Measurements from ENCODE around the gene CHP1. TPM values are rescaled to one million over a fixed set of nuclear protein-coding genes. Genes with fewer than 3 reads are reported as not detected.
A peak's percentile ranks its signal among the peaks of the same experiment; 100 is the strongest.
"Not testable (repeated sequence)": the region's sequence is repeated elsewhere in the genome, so short reads cannot be mapped to it uniquely, and the experiment has no call there.

CHP1 gene
- total RNA-seq, 1 donor from 2014 or later: 89.6 TPM

GRCh38 chr15:41219381-41219780 lies 11.7 kb upstream of the CHP1 start:
- TF ChIP-seq CTCF (conservative IDR thresholded peaks at IDR 0.05): no peak
- no peaks in the 10 kb centered on the region for H3K9me3 Mint-ChIP-seq
- no peak for DNase-seq (ENCODE audit: extremely low spot score, unreplicated experiment)
- no peaks in the 10 kb centered on the region for H3K36me3 Mint-ChIP-seq
- peaks cover 28% of the 10 kb centered on the region for H3K27me3 Mint-ChIP-seq
- no peak overlapping the region for H3K4me3 Mint-ChIP-seq
- H3K27ac Mint-ChIP-seq: no peak overlapping the region
- H3K4me1 Mint-ChIP-seq (ENCODE audit: unreplicated experiment): no peaks in the 10 kb centered on the region

DNA sequence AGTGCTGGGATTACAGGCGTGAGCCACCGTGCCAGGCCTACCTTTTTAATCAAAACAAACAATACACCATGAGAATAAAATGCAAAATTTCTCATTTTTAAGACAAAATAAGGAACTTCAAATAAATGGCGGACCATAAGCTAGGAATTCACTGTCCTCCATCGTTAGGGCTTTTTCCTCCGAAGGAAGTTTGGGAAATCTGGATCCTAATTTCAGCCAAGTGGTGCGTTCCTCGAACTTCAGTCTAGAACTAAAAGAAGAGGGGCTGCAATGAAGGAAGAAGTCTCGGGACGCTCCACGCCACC lies 771 bp upstream of the CHP1 start:
- Mint-ChIP-seq H3K9me3 (no peaks in the 10 kb centered on the region), H3K27me3 (peaks cover 4% of the 10 kb centered on the region), H3K4me3 (peak overlapping the region; percentile 93), H3K4me1 (ENCODE audit: unreplicated experiment) (peaks cover 13% of the 10 kb centered on the region), H3K27ac (peak overlapping the region; percentile 94), H3K36me3 (no peaks in the 10 kb centered on the region)
- no peak for TF ChIP-seq CTCF (conservative IDR thresholded peaks at IDR 0.05)
- no peak for DNase-seq (ENCODE audit: extremely low spot score, unreplicated experiment)

- Mint-ChIP-seq H3K36me3 (no peaks in the 10 kb centered on the region), H3K4me1 (ENCODE audit: unreplicated experiment) (peaks cover 13% of the 10 kb centered on the region), H3K27me3 (no peaks in the 10 kb centered on the region), H3K27ac (peak overlapping the region; percentile 94), H3K4me3 (peak overlapping the region; percentile 93), H3K9me3 (no peaks in the 10 kb centered on the region)
- no peak for TF ChIP-seq CTCF (conservative IDR thresholded peaks at IDR 0.05)
- no peak for DNase-seq (ENCODE audit: extremely low spot score, unreplicated experiment)
Observed at GRCh38 chr15:41231422-41232226, 556 bp downstream of the CHP1 start.

- no peaks in the 10 kb centered on the region for H3K9me3 Mint-ChIP-seq
- H3K4me1 Mint-ChIP-seq (ENCODE audit: unreplicated experiment): peaks cover 13% of the 10 kb centered on the region
- H3K27ac Mint-ChIP-seq: no peak overlapping the region
- H3K4me3 Mint-ChIP-seq: peak overlapping the region; percentile 21
- H3K27me3 Mint-ChIP-seq: no peaks in the 10 kb centered on the region
- no peaks in the 10 kb centered on the region for H3K36me3 Mint-ChIP-seq
- TF ChIP-seq CTCF (conservative IDR thresholded peaks at IDR 0.05): no peak
- DNase-seq (ENCODE audit: extremely low spot score, unreplicated experiment): no peak
Observed at GRCh38 chr15:41233367-41233771, 2.3 kb downstream of the CHP1 start.

GRCh38 chr15:41235228-41235627 lies 4.2 kb downstream of the CHP1 start:
- H3K27me3 Mint-ChIP-seq, H3K27ac Mint-ChIP-seq, H3K4me3 Mint-ChIP-seq, H3K36me3 Mint-ChIP-seq, H3K9me3 Mint-ChIP-seq: not testable (repeated sequence)
- DNase-seq (ENCODE audit: extremely low spot score, unreplicated experiment): peak; percentile 25
- peaks cover 13% of the 10 kb centered on the region for H3K4me1 Mint-ChIP-seq (ENCODE audit: unreplicated experiment)

- TF ChIP-seq CTCF (conservative IDR thresholded peaks at IDR 0.05): no peak
- no peak overlapping the region for H3K4me3 Mint-ChIP-seq
- no peak for DNase-seq (ENCODE audit: extremely low spot score, unreplicated experiment)
- H3K27ac Mint-ChIP-seq: no peak overlapping the region
- no peaks in the 10 kb centered on the region for H3K27me3 Mint-ChIP-seq
- H3K36me3 Mint-ChIP-seq: no peaks in the 10 kb centered on the region
- peaks cover 16% of the 10 kb centered on the region for H3K4me1 Mint-ChIP-seq (ENCODE audit: unreplicated experiment)
- H3K9me3 Mint-ChIP-seq: no peaks in the 10 kb centered on the region
Observed at GRCh38 chr15:41235929-41236328, 4.9 kb downstream of the CHP1 start.
